GM18520 (cell line): ENCODE results near the gene PLEKHG4B.

Source experiments
- ATAC-seq: cut with Tn5 transposase; IDR thresholded peaks from one replicate; pipeline ENCODE4 v1.9.1; 2021; ENCODE audit not compliant: unreplicated experiment

Gene PLEKHG4B

GRCh38 chr5:74503-75109, 17.4 kb upstream of the PLEKHG4B start:
- no peak for ATAC-seq

GRCh38 chr5:75331-76320, 16.3 kb upstream of the PLEKHG4B start:
- no peak for ATAC-seq

- no peak for ATAC-seq
These were observed 15.4 kb upstream of the PLEKHG4B start for GRCh38 chr5:76358-77169.

- no peak for ATAC-seq
These were observed 14.8 kb upstream of the PLEKHG4B start for GRCh38 chr5:77170-77501.

GRCh38 chr5:77546-77945, 14.4 kb upstream of the PLEKHG4B start:
- ATAC-seq, result no peak

- ATAC-seq, result no peak
These were observed 13.8 kb upstream of the PLEKHG4B start for GRCh38 chr5:77957-78804.

- ATAC-seq, result no peak
These were observed 13.2 kb upstream of the PLEKHG4B start for GRCh38 chr5:78805-79149.

GRCh38 chr5:79263-79662, 12.7 kb upstream of the PLEKHG4B start:
- no peak for ATAC-seq

GRCh38 chr5:79821-80220, 12.1 kb upstream of the PLEKHG4B start:
- no peak for ATAC-seq

GRCh38 chr5:81391-82021, 10.5 kb upstream of the PLEKHG4B start:
- no peak for ATAC-seq

- no peak for ATAC-seq
These were observed 9.9 kb upstream of the PLEKHG4B start for GRCh38 chr5:82097-82496.

GRCh38 chr5:82570-82969, 9.4 kb upstream of the PLEKHG4B start:
- ATAC-seq, result no peak

- ATAC-seq, result no peak
These were observed 8.9 kb upstream of the PLEKHG4B start for GRCh38 chr5:83029-83428.

- ATAC-seq, result no peak
These were observed 6.5 kb upstream of the PLEKHG4B start for GRCh38 chr5:85334-85995.

GRCh38 chr5:89337-90286, 2.4 kb upstream of the PLEKHG4B start:
- no peak for ATAC-seq

- no peak for ATAC-seq
These were observed 1.1 kb upstream of the PLEKHG4B start for GRCh38 chr5:90590-91547.

- ATAC-seq, result no peak
These were observed 643 bp downstream of the PLEKHG4B start for GRCh38 chr5:92401-93220.
